GM12878 (cell line): ENCODE measurements around the gene CYB5D1. TPM values are rescaled to one million over a fixed set of nuclear protein-coding genes. Genes with fewer than 3 reads are reported as not detected.

Source experiments
- ATAC-seq: fragments of 200-7000 bp; cut with Tn5 transposase; 3 replicates; pipeline ENCODE4 v1.9.1; 2020; ENCODE audit warnings: mild to moderate bottlenecking, moderate library complexity
- BruUV-seq: library from RNA; stranded (reverse); fragments of 400-500 nt; replicated peaks from 2 replicates; lab custom pipeline; 2021; lab: Mats Ljungman, UMichigan
- CTCF ChIA-PET: fragments of 300-600 bp; sonication (Branson Sonifier 250); formaldehyde crosslinking; extraction: SDS; loops from one replicate; lab custom pipeline; 2021; ENCODE audit warnings: inconsistent platforms; lab: Yijun Ruan, JAX
- POLR2A ChIA-PET: fragments of 350-600 bp; formaldehyde crosslinking; extraction: SDS; loops from one replicate; lab custom pipeline; 2021; ENCODE audit warnings: inconsistent platforms; lab: Charles Lee
- RAD21 ChIA-PET: fragments of 300-600 bp; sonication (Branson Sonifier 250); formaldehyde crosslinking; loops from one replicate; lab custom pipeline; 2023; ENCODE audit warnings: antibody characterized with exemption; ENCODE audit not compliant: unreplicated experiment; lab: Charles Lee
- SMC1A ChIA-PET: fragments of 300-600 bp; sonication (Branson Sonifier 250); formaldehyde crosslinking; loops from one replicate; lab custom pipeline; 2023; ENCODE audit not compliant: unreplicated experiment, uncharacterized antibody; lab: Charles Lee
- DNase-seq: peaks from one replicate; pipeline ENCODE4 v3.0.0-alpha.2; 2011; ENCODE audit warnings: low read depth, low spot score
- FAIRE-seq: peaks from 3 replicates; lab custom pipeline; 2011; peaks lifted over from hg19 to GRCh38; lab: Jason Lieb, UNC
- H2AFZ ChIP-seq: 2 replicates; pipeline ENCODE4 v1.6.0; 2011; ENCODE audit warnings: low read depth, low read length, control low read depth; ENCODE audit not compliant: control insufficient read depth
- H3K27ac ChIP-seq: 2 replicates; pipeline ENCODE4 v1.5.1; 2011; ENCODE audit warnings: control low read depth; ENCODE audit not compliant: control insufficient read depth, insufficient read depth
- H3K27me3 ChIP-seq, 2 experiments: replicated peaks in 1 of 2; 2 replicates each; pipeline versions ENCODE4 v1.6.0 to v1.6.1; 2011; ENCODE audit warnings: low read length in 1 of 2; ENCODE audit not compliant: control insufficient read depth in 2 of 2, insufficient read depth in 2 of 2
- H3K36me3 ChIP-seq, 2 experiments: 2 replicates each; pipeline ENCODE4 v1.5.1; 2011; ENCODE audit warnings: low read length in 1 of 2; ENCODE audit not compliant: control insufficient read depth in 2 of 2, insufficient read depth in 2 of 2
- H3K4me1 ChIP-seq: 2 replicates; pipeline ENCODE4 v1.6.1; 2011; ENCODE audit warnings: mild to moderate bottlenecking, low read length, moderate library complexity, mixed read lengths; ENCODE audit not compliant: control insufficient read depth, insufficient read depth
- H3K4me2 ChIP-seq: 2 replicates; pipeline ENCODE4 v1.6.0; 2011; ENCODE audit warnings: control low read depth; ENCODE audit not compliant: control insufficient read depth, insufficient read depth
- H3K4me3 ChIP-seq: fragments of 200-600 bp; sonication (generic); 2 replicates; pipeline ENCODE4 v1.5.1; 2016
- H3K79me2 ChIP-seq: 2 replicates; pipeline ENCODE4 v1.6.0; 2011; ENCODE audit warnings: low read length; ENCODE audit not compliant: control insufficient read depth, insufficient read depth
- H3K9ac ChIP-seq: 2 replicates; pipeline ENCODE4 v1.8.0; 2011; ENCODE audit warnings: low read length, control low read depth, mixed read lengths; ENCODE audit not compliant: control insufficient read depth, insufficient read depth
- H3K9me3 ChIP-seq: replicated peaks from 3 replicates; pipeline ENCODE4 v1.5.1; 2011; ENCODE audit warnings: mild to moderate bottlenecking, low read length; ENCODE audit not compliant: control insufficient read depth, insufficient read depth
- H4K20me1 ChIP-seq: 2 replicates; pipeline ENCODE4 v1.6.0; 2011; ENCODE audit not compliant: control insufficient read depth, insufficient read depth
- BCLAF1 ChIP-seq: fragments of 450-650 bp; IDR thresholded peaks from 2 replicates; pipeline ENCODE4 v1.6.1; 2017; ENCODE audit warnings: antibody characterized with exemption, mild to moderate bottlenecking, moderate library complexity
- BHLHE40 ChIP-seq, 2 experiments: fragments of 450-650 bp in 1 of 2; IDR thresholded peaks; 2 replicates each; pipeline ENCODE4 v1.6.1; 2011 to 2017; ENCODE audit warnings: low read depth in 2 of 2, borderline replicate concordance in 1 of 2, improper control_type of control experiment in 1 of 2, low read length in 1 of 2, mild to moderate bottlenecking in 1 of 2
- DPF2 ChIP-seq: fragments of 450-650 bp; IDR thresholded peaks from 2 replicates; pipeline ENCODE4 v1.6.1; 2017; ENCODE audit warnings: mild to moderate bottlenecking
- EGR1 ChIP-seq, 2 experiments: IDR thresholded peaks; 1 replicate in 1 of 2; 2 replicates in 1 of 2; pipeline ENCODE4 v1.6.1; 2011 to 2012; ENCODE audit warnings: low read depth in 2 of 2, low read length in 2 of 2, borderline replicate concordance in 1 of 2, mild to moderate bottlenecking in 1 of 2, moderate library complexity in 1 of 2
- ESRRA ChIP-seq: IDR thresholded peaks from 2 replicates; pipeline ENCODE4 v1.6.1; 2012; ENCODE audit warnings: mild to moderate bottlenecking, low read length, improper control_type of control experiment
- MEF2B ChIP-seq: fragments of 450-650 bp; IDR thresholded peaks from 2 replicates; pipeline ENCODE4 v1.6.1; 2018; ENCODE audit warnings: mild to moderate bottlenecking, moderate library complexity; ENCODE audit not compliant: partially characterized antibody, poor library complexity, severe bottlenecking
- MYB ChIP-seq: fragments of 150-350 bp; IDR thresholded peaks from 2 replicates; pipeline ENCODE4 v1.6.1; 2014; ENCODE audit warnings: mild to moderate bottlenecking, low read depth, low read length, borderline replicate concordance
- NR2C1 ChIP-seq: fragments of 450-650 bp; IDR thresholded peaks from 2 replicates; pipeline ENCODE4 v1.6.1; 2017; ENCODE audit warnings: antibody characterized with exemption, mild to moderate bottlenecking, moderate library complexity
- POLR2AphosphoS5 ChIP-seq: IDR thresholded peaks from 2 replicates; pipeline ENCODE4 v1.6.1; 2011; ENCODE audit warnings: mild to moderate bottlenecking, low read length, inconsistent platforms
- RELB ChIP-seq: fragments of 450-650 bp; IDR thresholded peaks from 2 replicates; pipeline ENCODE4 v1.6.1; 2017; ENCODE audit warnings: low read depth, mild to moderate bottlenecking, moderate library complexity
- SREBF2 ChIP-seq: IDR thresholded peaks from 2 replicates; pipeline ENCODE4 v1.6.1; 2012; ENCODE audit warnings: mild to moderate bottlenecking, low read length
- TARDBP ChIP-seq: IDR thresholded peaks from 2 replicates; pipeline ENCODE4 v1.6.1; 2016; ENCODE audit warnings: borderline replicate concordance
- WRNIP1 ChIP-seq: IDR thresholded peaks from 2 replicates; pipeline ENCODE4 v1.6.1; 2011; ENCODE audit warnings: low read depth, low read length, improper control_type of control experiment, borderline replicate concordance
- WGBS: methylation state at CpG from one replicate; pipeline ENCODE4 v1.1.6; 2016; ENCODE audit warnings: low lambda C conversion rate; ENCODE audit not compliant: insufficient replicate concordance, insufficient coverage; ENCODE audit errors: missing lambda C conversion rate; 5-methylcytosine and 5-hydroxymethylcytosine counted together
- in situ Hi-C: fragments of 300-500 bp; cut with MboI; formaldehyde crosslinking; loops from 9 replicates; pipeline ENCODE4 v1.14.3; 2018; ENCODE audit warnings: mixed read lengths
- intact Hi-C: fragments of 100-400 bp; cut with micrococcal nuclease; formaldehyde crosslinking; loops from one replicate; pipeline ENCODE4 v1.14.2; 2022; ENCODE audit not compliant: unreplicated experiment
- polyA plus RNA-seq, 11 experiments: library from polyadenylated mRNA; depleted of rRNA in 4 of 11; unstranded in 6 of 11; stranded (reverse) in 5 of 11; fragments of >200 nt; fragmentation: Nextera tagmentation in 4 of 11; fragmentation: Illumina TruSeq in 1 of 11; extraction: Ambion mirVana in 4 of 11; extraction: Trizol in 1 of 11; gene quantifications; 1 replicate in 1 of 11; 2 replicates in 10 of 11; pipeline versions ENCODE4 v1.2.1 to v1.2.3, GENCODE V29; 2011 to 2016; ENCODE audit warnings: inconsistent platforms in 2 of 11, missing spikeins in 2 of 11, low read depth in 1 of 11
- total RNA-seq, 4 experiments: library from RNA; depleted of rRNA in 3 of 4; stranded (reverse); fragments of >200 nt in 3 of 4; fragmentation: Illumina TruSeq in 1 of 4; extraction: Trizol in 1 of 4; gene quantifications; 2 replicates each; pipeline versions ENCODE4 v1.2.1 to v1.2.3, GENCODE V29; 2013 to 2021
- TF ChIP-seq, protein P1 (sequence below): fragments of 450-650 bp; conservative IDR thresholded peaks from 2 replicates; pipeline ENCODE4 v1.6.1; 2017; ENCODE audit warnings: mild to moderate bottlenecking, moderate library complexity

CYB5D1 gene
- total and polyA plus RNA-seq, 10 of the 15 experiments (the other 5 are each of a cell fraction or from before 2014, with no cell fraction given), result 1.6 to 8.7 (median 6.4) TPM

DNA sequence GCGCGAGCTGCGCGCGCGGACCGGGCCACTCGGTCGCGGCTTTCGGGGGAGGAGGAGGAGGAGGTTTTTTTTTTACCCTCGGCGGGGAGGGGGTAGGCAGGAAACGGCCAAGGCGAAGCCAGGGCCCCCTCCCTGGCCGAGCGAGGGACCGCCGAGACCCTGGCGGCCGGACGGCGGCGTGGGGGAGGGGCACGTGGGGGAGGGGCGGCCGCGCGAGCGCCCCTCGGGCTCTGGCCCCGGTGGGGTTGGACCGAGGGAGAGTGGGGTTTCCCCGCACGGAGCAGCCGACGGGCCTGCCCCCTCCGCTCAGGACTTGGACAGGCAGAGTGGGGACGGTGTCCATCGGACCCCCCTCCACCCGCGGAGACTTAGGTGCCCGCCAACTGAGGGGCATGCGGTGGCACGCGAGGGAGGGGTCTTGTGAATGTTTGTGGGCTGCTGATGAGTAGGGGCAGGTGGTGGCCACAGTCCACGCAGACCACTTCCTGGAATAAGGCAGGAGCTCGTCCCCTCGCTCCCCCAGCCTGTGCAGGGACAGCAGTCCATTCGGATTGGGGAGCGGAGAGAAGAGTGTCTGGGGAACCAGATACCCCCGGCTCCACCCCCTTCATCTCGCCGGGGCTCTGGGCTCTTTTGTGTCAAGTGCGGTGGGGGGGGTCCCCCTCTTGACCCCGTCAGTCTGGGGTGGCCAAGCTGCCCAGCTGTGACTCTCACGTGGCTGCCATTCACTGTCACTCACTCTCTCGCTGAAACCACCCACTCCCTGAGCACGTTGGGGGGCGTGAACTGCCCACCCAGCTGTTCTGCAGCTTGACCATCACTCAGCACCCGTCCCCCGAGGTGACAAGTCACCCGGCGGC, 27.8 kb downstream of the CYB5D1 start:
- ATAC-seq (peak; percentile 51), FAIRE-seq (no peak), DNase-seq (no peak)
- Histone ChIP-seq H3K4me2 (peak overlapping the region; percentile 96), H4K20me1 (no peaks in the 10 kb centered on the region), H3K27ac (peak overlapping the region; percentile 91), H3K4me3 (peak overlapping the region; percentile 88), H3K36me3 (peaks cover under 1 to 2% of the 10 kb centered on the region in 2 experiments; a peak in 3 of 4 replicates), H3K4me1 (peaks cover 14% of the 10 kb centered on the region), H3K27me3 (no peaks in the 10 kb centered on the region), H2AFZ (peak overlapping the region; percentile 37), H3K9me3 (no peaks in the 10 kb centered on the region), H3K79me2 (peaks cover 45% of the 10 kb centered on the region), H3K9ac (peak overlapping the region; percentile 87)
- WGBS, result 3% methylated on average over 29 of the region's 64 CpGs
- ChIA-PET RAD21 (interaction anchor here (1.0 to 1.5 kb wide), 7 partner anchors 21 to 173 kb away, joined by 3 to 6 read pairs (median 4); partner anchors contain the start of gene NAA38), CTCF (interaction anchor here (0.8 to 1.7 kb wide), 7 partner anchors 15 to 103 kb away, joined by 3 to 6 read pairs (median 5); partner anchors contain the start of gene NAA38), POLR2A (interaction anchor here (0.6 to 1.3 kb wide), 8 partner anchors 27 to 336 kb away, joined by 3 to 11 read pairs (median 4); partner anchors contain the start of genes CNTROB, CYB5D1, KDM6B and NAA38), SMC1A (interaction anchor here (0.8 kb wide), 1 partner anchor 22 kb away, joined by 3 read pairs; no protein-coding TSS in a partner anchor)
- in situ Hi-C loops, result no loop called here
- BruUV-seq, result no TSS peak
- intact Hi-C loops, result no loop called here
- TF ChIP-seq SREBF2, result no peak
- peak; percentile 87 to 95 for TF ChIP-seq BHLHE40 (IDR thresholded peaks at IDR 0.05; ENCODE audit: borderline replicate concordance in 1 of 2, low read depth in 2 of 2, low read length in 1 of 2)
- TF ChIP-seq EGR1 (IDR thresholded peaks at IDR 0.05; ENCODE audit: borderline replicate concordance in 1 of 2, low read depth in 2 of 2, low read length in 2 of 2), result no peak
- TF ChIP-seq WRNIP1, result no peak
- TF ChIP-seq POLR2AphosphoS5, result peak; percentile 74
- no peak for TF ChIP-seq ESRRA
- peak; percentile 15; the same call in 1 of the 2 replicates for TF ChIP-seq RELB
- peak; percentile 40; the same call in 1 of the 2 replicates for TF ChIP-seq TARDBP
- TF ChIP-seq NR2C1, result no peak
- 0 out of 2 replicates have a peak, but pooled peaks have one; percentile 24 for TF ChIP-seq BCLAF1
- TF ChIP-seq MYB, result no peak
- TF ChIP-seq, protein P1, sequence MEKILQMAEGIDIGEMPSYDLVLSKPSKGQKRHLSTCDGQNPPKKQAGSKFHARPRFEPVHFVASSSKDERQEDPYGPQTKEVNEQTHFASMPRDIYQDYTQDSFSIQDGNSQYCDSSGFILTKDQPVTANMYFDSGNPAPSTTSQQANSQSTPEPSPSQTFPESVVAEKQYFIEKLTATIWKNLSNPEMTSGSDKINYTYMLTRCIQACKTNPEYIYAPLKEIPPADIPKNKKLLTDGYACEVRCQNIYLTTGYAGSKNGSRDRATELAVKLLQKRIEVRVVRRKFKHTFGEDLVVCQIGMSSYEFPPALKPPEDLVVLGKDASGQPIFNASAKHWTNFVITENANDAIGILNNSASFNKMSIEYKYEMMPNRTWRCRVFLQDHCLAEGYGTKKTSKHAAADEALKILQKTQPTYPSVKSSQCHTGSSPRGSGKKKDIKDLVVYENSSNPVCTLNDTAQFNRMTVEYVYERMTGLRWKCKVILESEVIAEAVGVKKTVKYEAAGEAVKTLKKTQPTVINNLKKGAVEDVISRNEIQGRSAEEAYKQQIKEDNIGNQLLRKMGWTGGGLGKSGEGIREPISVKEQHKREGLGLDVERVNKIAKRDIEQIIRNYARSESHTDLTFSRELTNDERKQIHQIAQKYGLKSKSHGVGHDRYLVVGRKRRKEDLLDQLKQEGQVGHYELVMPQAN, result peak; percentile 92
- TF ChIP-seq DPF2, result peak; percentile 86
- TF ChIP-seq MEF2B, result peak; percentile 32
